NCI-H2081 treated with DMSO at 0.1 percent for 48 hours (cell line): ENCODE measurements around the gene MOCS1.

ENCODE experiments used
- DNase-seq: peaks from one replicate; lab custom pipeline; 2025; lab: John Stamatoyannopoulos, UW

The MOCS1 gene

DNA sequence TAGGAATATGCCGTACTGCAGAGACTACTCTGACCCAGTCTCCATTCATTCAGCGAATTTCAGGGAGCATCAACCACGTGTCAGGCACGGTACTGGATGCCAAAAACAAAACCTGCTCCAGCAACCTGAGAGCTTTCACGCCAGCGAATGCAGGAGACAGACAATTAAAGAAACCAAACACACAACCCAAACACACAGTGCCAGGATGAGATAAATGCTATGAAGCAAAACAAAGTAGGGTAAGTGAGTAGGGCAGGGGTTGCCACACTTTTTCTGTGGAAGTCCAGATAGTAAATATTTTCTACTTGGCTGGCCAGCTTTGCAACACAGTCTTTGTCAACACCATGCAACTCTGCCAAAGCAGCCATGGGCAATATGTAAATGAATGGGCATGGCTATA, 10.0 kb downstream of the MOCS1 start:
- no peak for DNase-seq

GRCh38 chr6:39923861-39924260, 10.4 kb downstream of the MOCS1 start:
- no peak for DNase-seq

DNA sequence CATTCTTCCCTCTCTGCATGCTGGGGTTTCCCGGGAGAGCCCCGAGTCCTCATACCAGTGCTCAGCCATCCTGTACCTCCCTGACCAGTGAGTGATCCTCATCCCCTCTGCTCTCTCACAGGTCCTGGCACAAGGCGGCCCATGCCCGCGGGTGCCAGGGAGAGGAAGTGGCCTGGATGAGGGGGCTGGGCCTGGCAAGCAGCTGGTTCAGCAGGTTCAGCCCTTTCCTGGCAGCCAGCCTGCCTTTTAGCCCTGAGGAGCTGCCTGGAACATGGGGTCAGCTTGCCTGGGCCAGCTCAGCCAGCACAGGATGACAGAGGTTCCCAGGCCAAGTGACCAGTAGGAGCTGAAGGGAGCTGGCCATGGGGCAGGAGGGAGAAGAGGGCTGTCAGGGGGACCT, 10.9 kb downstream of the MOCS1 start:
- DNase-seq, result no peak

DNA sequence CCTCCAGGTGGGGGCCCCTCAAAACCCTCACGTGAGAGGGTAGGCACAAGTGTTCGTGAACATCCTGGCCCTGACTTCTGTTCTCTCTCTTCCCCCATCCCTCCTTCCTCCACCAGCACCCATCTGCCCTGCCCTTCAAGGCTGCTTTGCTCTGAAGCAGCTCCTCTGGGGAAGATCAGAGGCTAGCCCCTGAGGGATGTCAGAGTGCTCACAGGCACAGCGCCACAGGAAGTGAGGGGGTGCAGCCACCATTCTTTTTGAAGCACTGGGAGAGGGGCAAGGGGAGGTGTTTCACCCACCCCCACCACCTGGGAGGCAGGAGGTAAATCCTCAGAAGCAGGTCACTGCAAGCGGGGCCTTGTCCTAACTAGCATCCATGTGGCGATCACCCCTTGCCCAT, 11.4 kb downstream of the MOCS1 start:
- DNase-seq, result no peak

DNA sequence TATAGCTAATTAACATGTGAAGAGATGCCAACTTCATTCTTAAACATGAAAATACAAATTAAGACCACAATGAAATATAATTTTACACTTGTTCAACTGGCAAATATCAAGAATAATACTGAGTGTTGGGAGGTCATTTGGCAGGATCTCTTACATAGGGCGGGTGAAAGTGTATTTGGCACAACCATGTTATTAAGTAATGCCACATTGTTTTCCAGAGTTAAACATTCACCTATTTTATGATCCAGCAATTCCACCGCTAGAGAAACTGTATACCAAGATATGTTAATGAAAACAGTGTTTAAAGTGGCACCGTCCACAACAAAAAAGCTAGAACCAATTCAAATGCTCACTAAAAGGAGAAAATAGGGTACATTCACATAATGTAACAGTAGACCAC, 14.1 kb downstream of the MOCS1 start:
- DNase-seq, result no peak

DNA sequence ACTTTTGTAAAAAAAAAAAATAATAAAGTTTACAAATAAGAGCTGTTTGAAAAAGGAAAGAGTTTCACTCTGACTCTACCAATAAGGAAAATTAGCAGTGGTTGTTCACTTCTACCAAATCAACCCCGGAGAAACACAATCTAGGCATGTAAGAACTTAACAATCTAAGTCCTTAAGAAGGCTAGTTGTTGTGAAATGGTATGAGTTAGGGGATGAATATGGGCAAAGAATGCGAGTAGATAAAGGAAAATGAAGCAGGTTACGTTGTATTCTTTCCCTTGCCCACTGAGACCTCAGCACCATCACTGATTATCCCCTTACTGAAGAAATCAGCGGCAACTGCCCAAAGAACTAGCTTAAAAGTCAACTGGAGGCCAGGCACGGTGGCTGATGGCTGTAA, 15.4 kb downstream of the MOCS1 start:
- no peak for DNase-seq

DNA sequence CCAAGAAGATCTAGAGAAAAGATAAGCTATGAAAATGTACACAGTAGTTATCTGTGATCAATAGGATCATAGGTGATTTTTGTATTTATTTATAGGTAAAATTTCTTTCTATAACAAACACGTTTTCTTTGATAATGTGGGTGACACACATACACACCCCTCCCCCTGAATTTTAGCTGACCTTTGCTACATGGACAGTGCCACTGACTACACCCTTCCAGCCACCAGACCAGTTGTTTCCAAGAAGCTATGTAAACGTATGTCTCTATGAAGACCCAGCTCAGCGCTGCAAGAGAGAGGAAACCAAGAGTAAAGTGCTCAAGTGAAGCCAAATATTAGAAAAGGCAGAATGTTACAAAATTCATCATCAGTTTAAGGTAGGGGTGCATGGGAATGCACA, 16.3 kb downstream of the MOCS1 start:
- no peak for DNase-seq

DNA sequence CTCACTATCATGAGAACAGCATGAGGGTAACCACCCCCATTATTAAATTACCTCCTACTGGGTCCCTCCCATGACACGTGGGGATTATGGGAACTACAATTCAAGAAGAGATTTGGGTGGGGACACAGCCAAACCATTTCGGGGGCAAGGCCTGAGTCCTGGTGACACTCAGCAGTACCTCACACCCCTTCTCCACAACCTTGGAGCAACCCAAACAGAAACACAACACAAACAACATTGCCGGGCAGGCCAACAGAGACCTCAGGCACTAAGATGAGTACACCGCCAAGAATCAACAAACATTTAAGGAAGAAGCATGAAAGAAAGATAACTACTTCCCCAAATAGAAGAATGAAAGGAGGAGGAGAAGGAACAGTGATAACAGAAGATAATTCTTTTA, 16.9 kb downstream of the MOCS1 start:
- DNase-seq, result no peak

DNA sequence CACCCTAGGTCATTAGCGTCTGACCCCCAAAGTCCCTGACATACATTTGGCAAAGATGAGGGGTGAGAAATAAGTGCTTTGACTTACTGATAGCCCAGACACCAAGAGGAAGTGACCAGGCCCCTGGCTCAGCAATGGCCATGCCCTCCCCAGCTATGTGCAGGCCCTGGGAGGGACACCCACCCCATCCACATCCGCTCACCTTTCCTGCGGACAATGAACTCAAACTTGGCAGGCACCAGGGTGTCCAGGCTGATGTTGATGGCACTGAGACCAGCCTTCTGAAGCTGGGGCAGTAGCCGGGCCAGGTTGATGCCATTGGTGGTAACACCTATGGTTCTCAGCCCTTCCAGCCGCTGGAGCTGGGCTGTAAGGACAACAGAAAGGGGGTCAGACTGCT, 18.4 kb downstream of the MOCS1 start:
- no peak for DNase-seq

- DNase-seq, result no peak
These were observed 20.0 kb downstream of the MOCS1 start for GRCh38 chr6:39914239-39914638.

DNA sequence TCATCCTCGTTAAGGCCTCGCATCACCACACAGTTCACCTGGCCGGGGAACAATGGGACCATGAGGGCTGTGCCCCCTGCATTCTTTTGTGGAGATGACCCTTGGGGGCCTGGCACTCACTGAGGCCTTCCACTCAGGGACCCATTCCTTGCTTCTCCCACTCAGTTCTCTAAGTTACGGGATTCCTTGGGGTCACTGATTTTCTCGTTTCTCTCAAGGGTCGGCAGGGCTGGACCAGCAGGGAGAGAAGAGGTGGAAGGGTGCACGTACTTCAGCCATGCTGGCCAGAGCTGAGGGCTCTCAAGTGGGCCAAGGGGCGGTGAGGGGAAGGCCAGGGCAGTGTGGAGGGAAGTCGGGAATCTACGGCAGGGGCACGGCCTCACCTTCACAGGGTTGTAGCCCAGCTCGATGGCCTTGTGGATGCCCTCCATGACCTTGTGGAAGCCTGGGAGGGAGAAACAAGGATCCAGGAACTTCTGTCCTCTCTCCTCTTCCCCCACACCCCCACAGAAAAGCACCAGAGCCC, 20.8 kb downstream of the MOCS1 start:
- DNase-seq, result no peak

GRCh38 chr6:39912446-39912845, 21.8 kb downstream of the MOCS1 start:
- DNase-seq, result no peak

DNA sequence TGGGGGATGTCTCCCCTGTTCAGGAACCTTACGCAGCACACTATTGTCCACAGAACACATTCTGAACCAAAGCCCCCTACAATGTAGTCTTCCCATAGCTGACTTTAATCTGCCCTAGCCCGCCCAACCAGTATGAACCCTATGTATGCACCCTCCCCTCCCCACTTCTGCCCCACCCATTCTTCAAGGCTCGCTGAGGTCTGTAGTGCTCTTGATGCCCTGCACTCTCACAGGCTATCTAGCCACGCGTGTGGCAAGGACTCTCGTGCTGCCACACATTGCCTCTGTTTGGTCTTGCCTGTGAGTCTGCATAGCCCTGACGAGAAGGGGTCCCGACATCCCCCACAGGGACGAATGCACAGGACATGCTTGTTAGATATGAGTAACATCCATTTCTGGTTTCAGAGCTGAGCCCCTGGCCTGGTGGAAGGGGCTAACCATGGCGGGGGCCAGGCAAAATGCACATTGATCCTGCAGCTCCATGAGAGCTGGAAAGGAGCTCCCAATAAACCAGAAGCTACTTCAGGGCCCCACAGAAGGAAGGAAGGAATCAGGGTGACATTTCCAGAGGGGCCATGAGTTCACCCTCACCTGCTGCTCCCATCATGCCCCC, 22.6 kb downstream of the MOCS1 start:
- DNase-seq, result no peak

DNA sequence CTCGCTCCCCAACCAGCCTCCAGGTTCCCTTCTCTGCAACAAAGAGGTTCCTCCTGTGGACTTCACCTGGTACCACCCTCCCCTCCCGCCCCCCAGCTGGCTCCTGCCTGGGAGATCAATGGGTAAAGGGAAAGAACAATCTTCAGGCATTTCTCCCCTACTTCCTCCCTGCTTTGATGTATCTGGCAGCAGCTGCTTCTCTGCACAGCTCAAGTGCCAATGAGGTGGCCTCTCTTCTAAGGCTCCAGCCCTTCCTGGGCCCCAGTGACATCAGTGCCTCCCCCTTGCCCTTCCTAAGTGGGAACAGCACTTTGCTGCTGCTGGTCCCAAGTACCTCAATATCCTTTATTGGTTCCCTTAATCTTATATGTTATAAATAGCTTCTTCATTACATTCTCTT, 23.5 kb downstream of the MOCS1 start:
- no peak for DNase-seq

DNA sequence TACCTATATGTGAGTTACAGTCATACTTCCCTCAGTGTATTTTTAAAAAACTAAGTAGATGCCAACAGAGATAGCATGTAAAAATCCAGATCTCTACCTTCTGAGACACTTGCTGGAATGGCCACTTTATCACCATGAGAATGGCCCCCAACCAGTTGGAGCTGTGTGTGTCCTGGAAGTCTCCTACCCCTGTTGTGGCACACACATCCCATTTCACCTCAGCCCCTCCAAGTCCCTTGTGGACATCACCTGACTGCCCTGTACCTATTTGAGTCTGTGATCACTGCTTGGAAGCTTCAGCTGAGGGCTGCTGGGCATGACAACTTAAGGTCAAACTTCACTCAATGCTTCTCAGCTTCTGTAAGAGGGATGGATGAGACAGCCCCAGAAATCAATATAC, 24.1 kb downstream of the MOCS1 start:
- DNase-seq, result no peak

DNA sequence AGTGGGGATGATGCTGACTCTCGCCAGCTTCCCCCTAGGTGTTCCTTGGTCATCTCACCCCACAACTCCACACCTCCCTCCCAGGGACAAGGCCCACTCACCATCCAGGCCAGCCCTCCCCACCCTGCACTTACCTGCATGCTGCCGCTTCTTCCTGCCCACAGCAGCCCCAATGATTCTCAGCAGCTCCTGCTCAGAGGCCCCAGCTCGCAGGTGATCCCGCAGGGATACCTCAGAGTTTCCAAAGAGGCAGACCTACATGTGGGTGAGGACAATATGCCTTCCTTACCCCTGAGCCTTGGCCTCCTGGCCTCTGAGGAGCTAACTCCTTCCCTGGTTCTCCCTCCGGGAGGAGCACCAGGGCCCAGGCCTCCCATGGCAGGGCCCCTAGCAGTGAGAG, 24.6 kb downstream of the MOCS1 start:
- DNase-seq, result no peak

- DNase-seq, result no peak
These were observed 25.3 kb downstream of the MOCS1 start for GRCh38 chr6:39908838-39909583.

- no peak for DNase-seq
These were observed 26.2 kb downstream of the MOCS1 start for GRCh38 chr6:39907871-39908575.

- DNase-seq, result no peak
These were observed 27.9 kb downstream of the MOCS1 start for GRCh38 chr6:39906318-39906761.

DNA sequence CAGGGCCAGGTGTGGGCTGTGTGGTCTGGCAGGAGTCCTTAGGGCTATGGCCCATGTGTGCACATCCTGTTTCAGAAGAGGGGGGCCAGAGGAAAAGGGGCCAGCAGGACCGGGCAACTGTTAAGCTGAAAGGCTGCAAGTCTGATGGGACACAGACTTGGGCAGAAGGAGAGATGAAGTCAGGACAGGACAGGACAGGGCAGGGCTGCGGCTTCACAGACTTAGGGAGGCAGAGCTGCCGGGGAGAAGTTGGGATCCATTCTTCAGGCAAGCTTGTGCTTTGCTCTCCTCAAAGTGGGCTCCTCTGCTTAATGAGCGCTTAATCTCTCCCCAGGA, 28.7 kb downstream of the MOCS1 start:
- DNase-seq, result no peak

DNA sequence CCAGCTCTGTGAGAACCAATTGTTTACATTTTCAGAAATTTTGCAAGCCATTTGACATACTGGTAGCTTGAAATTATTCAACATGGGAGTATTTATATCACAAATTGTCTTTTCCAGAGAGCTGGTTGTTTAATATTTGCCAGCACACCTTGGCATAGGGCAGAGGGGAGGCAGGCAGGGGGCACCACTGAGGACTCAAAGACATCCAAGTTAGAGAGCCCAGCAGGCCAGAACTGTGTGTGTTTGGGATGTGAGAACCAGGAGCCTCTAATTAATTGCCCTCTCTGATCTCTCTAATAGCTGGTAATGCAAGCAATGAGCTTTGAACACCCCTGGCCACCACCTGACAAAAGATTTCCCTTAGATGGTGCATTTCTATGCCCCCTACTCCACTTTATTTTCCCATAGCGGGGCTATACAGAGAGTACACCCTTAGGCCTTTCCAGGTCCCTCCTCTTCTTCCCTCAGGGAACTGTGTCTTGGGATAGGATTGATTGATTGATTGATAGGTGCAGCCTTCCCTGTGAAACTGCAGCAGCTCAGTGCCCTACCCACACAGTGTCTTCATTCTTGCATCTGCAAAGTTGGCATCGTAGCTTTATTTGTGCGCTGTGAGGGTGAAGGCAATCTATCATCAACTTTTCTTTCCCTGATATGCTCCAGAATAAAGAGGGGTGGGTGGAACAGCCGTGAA, 29.2 kb downstream of the MOCS1 start:
- DNase-seq, result no peak

GRCh38 chr6:39903656-39904055, 30.6 kb downstream of the MOCS1 start:
- DNase-seq, result no peak
